Measurements from ENCODE around the gene CLCA2.

Gene CLCA2, protein sequence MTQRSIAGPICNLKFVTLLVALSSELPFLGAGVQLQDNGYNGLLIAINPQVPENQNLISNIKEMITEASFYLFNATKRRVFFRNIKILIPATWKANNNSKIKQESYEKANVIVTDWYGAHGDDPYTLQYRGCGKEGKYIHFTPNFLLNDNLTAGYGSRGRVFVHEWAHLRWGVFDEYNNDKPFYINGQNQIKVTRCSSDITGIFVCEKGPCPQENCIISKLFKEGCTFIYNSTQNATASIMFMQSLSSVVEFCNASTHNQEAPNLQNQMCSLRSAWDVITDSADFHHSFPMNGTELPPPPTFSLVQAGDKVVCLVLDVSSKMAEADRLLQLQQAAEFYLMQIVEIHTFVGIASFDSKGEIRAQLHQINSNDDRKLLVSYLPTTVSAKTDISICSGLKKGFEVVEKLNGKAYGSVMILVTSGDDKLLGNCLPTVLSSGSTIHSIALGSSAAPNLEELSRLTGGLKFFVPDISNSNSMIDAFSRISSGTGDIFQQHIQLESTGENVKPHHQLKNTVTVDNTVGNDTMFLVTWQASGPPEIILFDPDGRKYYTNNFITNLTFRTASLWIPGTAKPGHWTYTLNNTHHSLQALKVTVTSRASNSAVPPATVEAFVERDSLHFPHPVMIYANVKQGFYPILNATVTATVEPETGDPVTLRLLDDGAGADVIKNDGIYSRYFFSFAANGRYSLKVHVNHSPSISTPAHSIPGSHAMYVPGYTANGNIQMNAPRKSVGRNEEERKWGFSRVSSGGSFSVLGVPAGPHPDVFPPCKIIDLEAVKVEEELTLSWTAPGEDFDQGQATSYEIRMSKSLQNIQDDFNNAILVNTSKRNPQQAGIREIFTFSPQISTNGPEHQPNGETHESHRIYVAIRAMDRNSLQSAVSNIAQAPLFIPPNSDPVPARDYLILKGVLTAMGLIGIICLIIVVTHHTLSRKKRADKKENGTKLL

GRCh38 chr1:86423873-86424272 lies at the start of gene CLCA2:
CLCA2 (plus strand) TSS chr1:86424171; CDS start chr1:86424248, 77 bp downstream.
- DNase-seq: no peak

GRCh38 chr1:86375688-86376087 lies 48.3 kb upstream of the CLCA2 start:
- DNase-seq: no peak

GRCh38 chr1:86377341-86377740 lies 46.6 kb upstream of the CLCA2 start:
- no peak for DNase-seq

- DNase-seq: no peak
Measured at GRCh38 chr1:86378813-86379212, 45.2 kb upstream of the CLCA2 start.

- peak; percentile 47 for DNase-seq
Measured at GRCh38 chr1:86380257-86380861, 43.6 kb upstream of the CLCA2 start.

DNA sequence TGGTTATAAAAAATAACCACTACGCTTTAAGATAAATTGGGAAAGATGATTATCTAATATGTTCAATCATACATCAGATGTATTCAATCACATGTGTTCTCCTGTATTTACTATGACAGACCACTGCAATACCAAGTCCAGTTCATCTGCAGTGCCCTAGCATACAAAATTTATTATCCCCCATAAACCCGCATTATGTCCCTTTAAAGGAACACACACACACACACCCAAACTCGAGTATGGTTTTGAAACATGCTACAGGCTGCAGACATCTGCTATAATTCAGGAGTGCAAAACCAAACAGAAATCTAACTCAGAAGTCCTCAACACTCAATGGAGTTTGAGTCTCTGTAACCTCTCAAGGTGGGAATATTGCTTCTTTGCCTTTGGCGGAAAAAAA lies 42.7 kb upstream of the CLCA2 start:
- no peak for DNase-seq

DNA sequence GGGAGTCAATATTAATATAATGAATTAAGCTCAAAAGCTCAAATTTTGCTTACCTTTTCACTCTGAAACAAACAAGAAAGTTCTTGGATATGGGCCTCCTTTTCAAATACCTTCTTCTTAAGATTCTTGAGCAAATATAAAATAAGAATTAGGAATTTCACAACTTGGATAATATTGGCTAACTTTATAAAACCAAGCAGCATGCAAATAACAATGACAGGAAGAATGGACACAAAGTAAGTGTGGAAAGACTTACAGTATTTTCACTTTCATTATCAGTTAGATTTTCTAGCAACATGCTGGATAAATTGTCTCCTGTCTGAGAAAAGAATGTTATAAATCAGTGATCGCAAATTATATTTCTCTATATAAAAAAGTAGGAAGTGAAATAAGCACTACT lies 41.1 kb upstream of the CLCA2 start:
- no peak for DNase-seq

DNA sequence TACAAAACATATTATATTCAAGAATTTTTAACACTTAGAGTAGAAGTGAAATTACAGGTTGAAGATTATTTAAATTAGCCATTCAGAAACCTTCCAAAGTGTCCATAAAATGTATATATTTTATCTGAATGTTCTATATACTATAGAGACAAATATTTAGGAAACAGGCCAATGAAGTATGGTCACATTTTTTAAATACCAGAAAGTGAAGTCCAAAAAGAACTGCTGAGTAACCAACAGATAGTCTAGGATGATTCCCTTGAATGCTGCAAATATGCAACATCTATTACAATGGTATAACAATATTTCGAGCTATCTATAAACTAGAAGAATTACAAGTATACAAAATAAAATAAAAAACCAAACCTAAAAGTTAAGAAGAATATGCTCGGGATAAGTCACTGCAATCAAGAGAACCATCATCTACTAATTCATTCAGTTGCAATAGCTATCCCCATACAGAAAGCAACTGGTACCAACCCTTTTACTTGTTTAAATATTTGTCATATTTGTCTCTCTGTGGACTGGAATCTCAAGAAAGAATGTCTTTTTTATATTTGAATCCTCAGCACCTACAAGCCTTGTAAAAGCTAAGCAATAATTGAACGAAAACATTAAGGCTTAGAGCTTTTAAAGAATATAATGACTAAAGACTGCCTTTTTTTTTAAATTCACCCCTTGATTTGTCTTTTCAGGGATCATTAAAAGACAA lies 35.9 kb upstream of the CLCA2 start:
- DNase-seq: no peak

- no peak for DNase-seq
Measured at GRCh38 chr1:86388777-86389176, 35.2 kb upstream of the CLCA2 start.

DNA sequence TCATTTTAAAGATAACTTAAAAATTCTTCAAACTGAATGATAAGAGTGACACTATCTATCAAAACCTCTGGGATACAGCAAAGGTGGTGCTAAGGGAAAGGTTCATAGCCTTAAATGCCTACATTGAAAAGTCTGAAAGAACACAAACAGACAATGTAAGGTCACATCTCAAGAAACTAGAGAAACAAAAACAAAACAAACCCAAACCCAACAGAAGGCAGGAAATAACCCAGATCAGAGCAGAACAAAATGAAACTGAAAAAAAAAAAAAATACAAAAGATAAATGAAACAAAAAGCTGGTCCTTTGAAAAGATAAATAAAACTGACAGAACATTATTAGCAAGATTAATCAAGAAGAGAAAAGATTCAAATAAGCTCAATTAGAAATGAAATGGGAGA lies 34.7 kb upstream of the CLCA2 start:
- DNase-seq: no peak

DNA sequence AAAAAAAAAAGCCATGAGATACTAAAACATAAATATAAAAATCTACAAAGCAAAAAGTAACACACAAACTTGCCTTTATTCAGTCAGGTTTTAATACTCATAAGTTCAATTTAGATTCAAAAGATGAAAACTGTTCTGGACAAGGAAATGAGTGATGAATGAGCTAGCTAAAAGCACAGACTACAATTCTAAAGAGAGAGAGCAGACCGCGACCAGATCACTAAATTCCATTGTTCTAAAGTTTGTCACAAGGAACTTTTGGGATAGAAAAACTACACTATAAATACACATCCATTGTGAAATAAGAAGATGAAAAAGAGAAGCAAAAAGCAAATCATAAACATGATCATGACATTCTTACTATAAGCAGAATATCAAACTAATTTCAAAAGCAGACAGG lies 29.6 kb upstream of the CLCA2 start:
- DNase-seq: no peak

DNA sequence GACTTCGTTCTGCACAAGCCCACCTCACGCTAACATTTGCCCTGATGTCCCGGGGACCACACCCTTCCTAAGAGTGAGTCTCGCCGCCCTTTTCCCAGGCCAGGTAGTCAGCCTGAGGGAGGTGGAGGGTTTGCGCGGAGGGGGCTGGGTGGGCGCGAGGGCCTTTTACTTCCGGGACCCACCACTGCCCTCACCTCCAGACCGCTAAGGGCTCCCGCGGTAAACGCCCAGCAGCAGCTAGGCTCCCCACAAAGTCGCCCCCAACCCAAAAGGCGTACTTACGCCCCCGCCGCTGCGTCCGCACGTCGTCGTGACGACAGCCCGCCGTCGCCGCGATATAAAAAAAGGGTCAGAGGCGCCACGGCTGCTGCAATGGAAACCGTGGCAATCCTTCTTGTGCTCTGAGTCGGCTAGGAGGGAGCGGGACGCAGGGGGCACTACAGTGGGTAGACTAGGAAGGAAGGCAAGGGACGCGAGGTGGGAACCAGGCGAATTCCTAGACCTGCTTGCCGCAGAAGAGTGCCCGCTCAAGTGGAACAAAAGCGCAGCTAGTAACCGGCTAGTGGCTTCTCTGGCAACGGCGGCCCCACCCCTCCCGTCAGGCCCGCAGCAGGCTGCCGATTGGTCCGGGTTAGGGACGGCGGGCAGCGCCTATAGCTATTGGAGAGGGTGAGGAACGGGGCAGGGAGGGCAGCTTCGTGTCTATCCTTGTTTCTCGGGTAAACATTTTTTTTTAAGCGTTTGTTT lies 28.0 kb upstream of the CLCA2 start, which contains the start of gene ODF2L:
TSS of gene ODF2L (minus strand) at position 573 of the 747 bp plus-strand sequence. CDS start 9,296 bp downstream, outside the sequence.
- DNase-seq: peak; percentile 5

GRCh38 chr1:86396498-86396890 lies 27.5 kb upstream of the CLCA2 start:
- DNase-seq: no peak

GRCh38 chr1:86409416-86410021 lies 14.5 kb upstream of the CLCA2 start:
- DNase-seq: no peak

DNA sequence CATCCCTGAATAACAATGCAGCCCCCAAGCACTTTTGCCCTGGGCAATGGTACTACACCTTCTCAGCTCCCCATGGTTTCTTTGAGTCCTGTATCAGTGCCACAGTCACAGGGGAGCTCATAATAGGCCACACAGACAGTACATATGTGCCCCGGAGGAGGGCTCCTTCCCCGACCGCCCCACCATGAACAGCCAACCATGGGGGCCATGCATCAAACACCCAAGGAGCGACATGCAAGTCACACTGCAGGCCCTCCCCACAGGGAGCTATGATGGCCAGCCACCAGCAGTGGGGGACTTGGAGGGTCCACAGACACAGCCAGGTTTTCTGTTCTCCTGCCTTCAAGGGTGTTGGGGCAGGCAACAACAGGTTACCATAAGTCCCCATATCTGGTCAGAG lies 13.1 kb upstream of the CLCA2 start:
- DNase-seq: no peak

DNA sequence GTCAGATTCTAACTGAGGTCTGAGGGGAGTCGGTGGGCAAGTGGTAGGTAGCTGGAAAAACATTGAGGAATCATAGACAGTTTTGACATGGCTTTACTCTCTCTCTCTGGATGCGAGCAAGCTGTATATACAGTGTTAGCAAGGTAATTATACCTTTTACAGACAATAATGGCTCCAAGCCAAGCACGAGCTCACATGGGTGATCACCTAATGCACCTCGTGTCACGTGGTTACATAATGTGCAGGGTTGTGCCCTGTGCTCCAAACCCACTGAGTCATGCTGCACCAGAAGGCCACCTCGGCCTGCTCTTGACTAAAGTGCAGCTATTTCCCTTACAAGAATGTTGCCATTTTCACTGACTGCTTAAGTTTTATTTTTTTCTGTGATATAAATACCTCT lies 7.6 kb upstream of the CLCA2 start:
- DNase-seq: peak; percentile 37

DNA sequence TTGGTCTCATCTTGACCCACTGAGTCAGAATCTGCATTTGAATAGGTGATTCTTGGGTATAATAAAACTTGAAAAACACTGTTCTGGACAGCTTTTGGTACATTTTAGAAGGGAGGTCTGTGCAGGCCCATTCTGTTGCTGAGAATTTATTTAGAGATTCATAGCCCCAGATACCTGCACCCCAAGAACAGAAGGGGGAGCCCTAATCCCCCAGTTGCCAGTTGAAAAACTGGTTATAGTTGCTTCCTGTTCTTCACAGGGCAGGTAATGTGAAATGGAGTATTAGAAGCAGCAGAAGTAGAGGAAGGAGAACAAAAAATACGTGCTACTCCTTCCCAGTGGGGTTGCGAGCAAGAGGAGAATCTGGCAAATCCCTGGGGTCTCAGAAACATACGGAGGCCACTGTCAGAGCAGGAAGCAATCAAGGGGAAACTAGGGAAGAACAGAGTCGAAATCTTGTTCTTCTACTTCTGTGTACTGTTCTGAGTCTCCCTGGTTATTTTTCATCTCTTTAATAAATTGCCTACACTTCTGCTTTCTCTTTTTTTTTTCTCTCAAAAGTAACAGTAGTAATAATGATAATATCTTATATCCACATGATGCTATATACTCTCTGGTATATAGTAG lies 4.6 kb upstream of the CLCA2 start:
- no peak for DNase-seq

- no peak for DNase-seq
Measured at GRCh38 chr1:86421601-86422280, 2.2 kb upstream of the CLCA2 start.

DNA sequence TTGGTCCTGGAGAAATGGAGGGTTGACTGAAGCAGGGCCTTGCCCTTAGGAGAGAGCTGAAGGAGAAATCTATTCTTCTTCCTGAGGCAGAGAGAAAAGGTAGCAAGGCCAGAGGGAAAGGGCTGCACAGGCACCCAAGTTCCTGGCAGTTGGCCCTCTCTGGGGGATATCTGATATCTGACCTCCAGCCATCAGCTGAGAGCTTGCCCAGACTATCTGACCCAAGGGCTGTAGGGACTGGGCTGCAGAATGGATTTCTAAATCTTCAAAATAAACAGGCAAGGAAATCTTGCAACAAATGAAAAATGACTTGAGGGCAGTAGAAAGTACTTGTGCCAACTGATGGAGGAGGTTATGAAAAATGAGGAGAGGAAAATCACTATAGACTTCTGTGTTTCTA lies 498 bp upstream of the CLCA2 start:
- no peak for DNase-seq

GRCh38 chr1:86429122-86429725 lies 5.3 kb downstream of the CLCA2 start:
- no peak for DNase-seq

Data from NCI-H2081 treated with DMSO at 0.1 percent for 48 hours (cell line).